BJ (cell line): ENCODE measurements around the gene POU2F1. TPM values are rescaled to one million over a fixed set of nuclear protein-coding genes. Genes with fewer than 3 reads are reported as not detected.

Experiments used
- CTCF ChIA-PET: fragments of 350-600 bp; formaldehyde crosslinking; extraction: SDS; loops from one replicate; lab custom pipeline; 2021; ENCODE audit warnings: antibody characterized with exemption, inconsistent platforms; lab: Yijun Ruan, JAX
- POLR2A ChIA-PET: fragments of 300-600 bp; sonication (Branson Sonifier 250); formaldehyde crosslinking; extraction: SDS; loops from one replicate; lab custom pipeline; 2021; ENCODE audit warnings: antibody characterized with exemption; lab: Charles Lee
- DNase-seq: peaks from one replicate; pipeline ENCODE4 v3.0.0-alpha.2; 2011; ENCODE audit warnings: low read depth
- H3K27me3 ChIP-seq: 2 replicates; pipeline ENCODE4 v1.6.0; 2011; ENCODE audit warnings: low read length; ENCODE audit not compliant: control insufficient read depth, insufficient read depth
- H3K36me3 ChIP-seq: 2 replicates; pipeline ENCODE4 v1.5.1; 2011; ENCODE audit warnings: low read length; ENCODE audit not compliant: control insufficient read depth, insufficient read depth
- H3K4me3 ChIP-seq: 2 replicates; pipeline ENCODE4 v1.5.1; 2011; ENCODE audit warnings: low read depth, mild to moderate bottlenecking, control low read depth, low read length
- CTCF ChIP-seq: IDR thresholded peaks from 2 replicates; pipeline ENCODE4 v1.5.1; 2011; ENCODE audit warnings: low read depth, mild to moderate bottlenecking, control low read depth, inconsistent platforms, low read length, moderate library complexity; ENCODE audit not compliant: insufficient read depth
- polyA plus RNA-seq: library from polyadenylated mRNA; depleted of rRNA; stranded (reverse); fragments of >200 nt; gene quantifications from 2 replicates; pipeline ENCODE4 v1.2.3, GENCODE V29; 2011

The POU2F1 gene
- polyA plus RNA-seq, 1 experiment: 4.6 TPM

- POLR2A ChIA-PET: interaction anchor here (0.7 kb wide), 1 partner anchor 682 kb away, joined by 3 read pairs; the partner anchor contains the start of gene GPR161
- DNase-seq: no peak
- H3K27me3 ChIP-seq: peaks cover 6% of the 10 kb centered on the region; the same call in 1 of the 2 replicates
- CTCF ChIA-PET: interaction anchor here (0.8 to 4.9 kb wide), 7 partner anchors 13 to 389 kb away, joined by 3 to 38 read pairs (median 5); no protein-coding TSS in a partner anchor
- no peak for TF ChIP-seq CTCF
- no peaks in the 10 kb centered on the region for H3K36me3 ChIP-seq
- peak overlapping the region; percentile 50 for H3K4me3 ChIP-seq
Measured at GRCh38 chr1:167454894-167455785, 234.5 kb downstream of the POU2F1 start.

- ChIA-PET POLR2A (no interaction called here), CTCF (interaction anchor here (0.7 to 4.9 kb wide), 6 partner anchors 14 to 188 kb away, joined by 3 to 38 read pairs (median 4); no protein-coding TSS in a partner anchor)
- DNase-seq: no peak
Measured at GRCh38 chr1:167455786-167456446, 235.2 kb downstream of the POU2F1 start.

GRCh38 chr1:167456524-167456923 is 235.8 kb downstream of the POU2F1 start:
- CTCF ChIA-PET: interaction anchor here (0.7 to 4.9 kb wide), 4 partner anchors 15 to 189 kb away, joined by 4 to 38 read pairs (median 4); no protein-coding TSS in a partner anchor
- TF ChIP-seq CTCF: no peak
- no peak for DNase-seq
- Histone ChIP-seq H3K36me3 (no peaks in the 10 kb centered on the region), H3K4me3 (no peak overlapping the region), H3K27me3 (peaks cover 6% of the 10 kb centered on the region; the same call in 1 of the 2 replicates)
- POLR2A ChIA-PET: no interaction called here

More at GRCh38 chr1:167455786-167456446, 235.2 kb downstream of the POU2F1 start:
- H3K27me3 ChIP-seq: peaks cover 6% of the 10 kb centered on the region; the same call in 1 of the 2 replicates
- H3K4me3 ChIP-seq: peak overlapping the region; percentile 50
- no peaks in the 10 kb centered on the region for H3K36me3 ChIP-seq
- TF ChIP-seq CTCF: no peak

GRCh38 chr1:167456926-167457325 is 236.2 kb downstream of the POU2F1 start:
- CTCF ChIA-PET: interaction anchor here (1.8 to 4.9 kb wide), 2 partner anchors 15 to 83 kb away, joined by 5 to 38 read pairs; no protein-coding TSS in a partner anchor
- no peak for DNase-seq
- Histone ChIP-seq H3K27me3 (peaks cover 6% of the 10 kb centered on the region; the same call in 1 of the 2 replicates), H3K36me3 (no peaks in the 10 kb centered on the region), H3K4me3 (no peak overlapping the region)
- POLR2A ChIA-PET: no interaction called here
- TF ChIP-seq CTCF: no peak
